Cardiac muscle cell (in vitro differentiated cells and primary cell): ENCODE results near the gene PPARA. TPM values are rescaled to one million over a fixed set of nuclear protein-coding genes. Genes with fewer than 3 reads are reported as not detected.

ENCODE experiments used
- DNase-seq, 2 donors: peaks; one replicate each; pipeline versions ENCODE4 v3.0.0 to v3.0.0-alpha.2; 2010 to 2017; ENCODE audit warnings: low read depth in 1 of 2, low spot score in 1 of 2
- H3K27ac ChIP-seq: fragments of 200-600 bp; sonication (generic); 2 replicates; pipeline ENCODE4 v1.5.1; 2016
- H3K27me3 ChIP-seq: fragments of 200-600 bp; sonication (generic); 2 replicates; pipeline ENCODE4 v1.6.0; 2016; ENCODE audit warnings: control low read depth
- H3K36me3 ChIP-seq: fragments of 200-600 bp; sonication (generic); 2 replicates; pipeline ENCODE4 v1.5.1; 2016; ENCODE audit warnings: control low read depth
- H3K4me1 ChIP-seq: fragments of 200-600 bp; sonication (generic); 2 replicates; pipeline ENCODE4 v1.8.1; 2017; ENCODE audit warnings: low read depth, mild to moderate bottlenecking, mixed run types
- H3K4me3 ChIP-seq: fragments of 200-600 bp; sonication (generic); 2 replicates; pipeline ENCODE4 v1.5.1; 2016; ENCODE audit warnings: mild to moderate bottlenecking
- H3K9me3 ChIP-seq: fragments of 200-600 bp; sonication (generic); 2 replicates; pipeline ENCODE4 v1.5.1; 2017; ENCODE audit warnings: low read depth, mild to moderate bottlenecking, control low read depth
- polyA plus RNA-seq: library from polyadenylated mRNA; unstranded; fragments of >200 nt; fragmentation: Nextera tagmentation; extraction: Ambion mirVana; gene quantifications from 2 replicates; pipeline ENCODE4 v1.2.1, GENCODE V29; 2016
- total RNA-seq: library from RNA; depleted of rRNA; stranded (reverse); fragments of >200 nt; gene quantifications from 2 replicates; pipeline ENCODE4 v1.2.3, GENCODE V29; 2016
- TF ChIP-seq, protein P1 (sequence below): IDR thresholded peaks from 2 replicates; pipeline ENCODE4 v1.5.1; 2012; ENCODE audit warnings: low read depth, mild to moderate bottlenecking, low read length

The PPARA gene
- total and polyA plus RNA-seq, 2 experiments from 2014 or later, result 11.8 to 25.1 TPM

- peaks cover 7% of the 10 kb centered on the region for H3K4me1 ChIP-seq
- no peaks in the 10 kb centered on the region for H3K27me3 ChIP-seq
Observed at GRCh38 chr22:46112405-46112804, 37.9 kb upstream of the PPARA start.

GRCh38 chr22:46113110-46113909, 37.0 kb upstream of the PPARA start:
- no peaks in the 10 kb centered on the region for H3K9me3 ChIP-seq
- H3K36me3 ChIP-seq, result no peaks in the 10 kb centered on the region
- peaks cover 7% of the 10 kb centered on the region for H3K4me1 ChIP-seq
- H3K27me3 ChIP-seq, result no peaks in the 10 kb centered on the region
- H3K27ac ChIP-seq, result no peak overlapping the region
- H3K4me3 ChIP-seq, result no peak overlapping the region
- TF ChIP-seq, protein P1, sequence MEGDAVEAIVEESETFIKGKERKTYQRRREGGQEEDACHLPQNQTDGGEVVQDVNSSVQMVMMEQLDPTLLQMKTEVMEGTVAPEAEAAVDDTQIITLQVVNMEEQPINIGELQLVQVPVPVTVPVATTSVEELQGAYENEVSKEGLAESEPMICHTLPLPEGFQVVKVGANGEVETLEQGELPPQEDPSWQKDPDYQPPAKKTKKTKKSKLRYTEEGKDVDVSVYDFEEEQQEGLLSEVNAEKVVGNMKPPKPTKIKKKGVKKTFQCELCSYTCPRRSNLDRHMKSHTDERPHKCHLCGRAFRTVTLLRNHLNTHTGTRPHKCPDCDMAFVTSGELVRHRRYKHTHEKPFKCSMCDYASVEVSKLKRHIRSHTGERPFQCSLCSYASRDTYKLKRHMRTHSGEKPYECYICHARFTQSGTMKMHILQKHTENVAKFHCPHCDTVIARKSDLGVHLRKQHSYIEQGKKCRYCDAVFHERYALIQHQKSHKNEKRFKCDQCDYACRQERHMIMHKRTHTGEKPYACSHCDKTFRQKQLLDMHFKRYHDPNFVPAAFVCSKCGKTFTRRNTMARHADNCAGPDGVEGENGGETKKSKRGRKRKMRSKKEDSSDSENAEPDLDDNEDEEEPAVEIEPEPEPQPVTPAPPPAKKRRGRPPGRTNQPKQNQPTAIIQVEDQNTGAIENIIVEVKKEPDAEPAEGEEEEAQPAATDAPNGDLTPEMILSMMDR, result no peak
- DNase-seq, result no peak

More at GRCh38 chr22:46112405-46112804, 37.9 kb upstream of the PPARA start:
- Histone ChIP-seq H3K36me3 (no peaks in the 10 kb centered on the region), H3K9me3 (no peaks in the 10 kb centered on the region), H3K27ac (no peak overlapping the region), H3K4me3 (no peak overlapping the region)
- DNase-seq, result no peak
- TF ChIP-seq, protein P1, result no peak

GRCh38 chr22:46113910-46114517, 36.3 kb upstream of the PPARA start:
- no peak for DNase-seq
- no peaks in the 10 kb centered on the region for H3K9me3 ChIP-seq
- TF ChIP-seq, protein P1, result no peak
- no peaks in the 10 kb centered on the region for H3K27me3 ChIP-seq
- no peak overlapping the region for H3K4me3 ChIP-seq
- H3K27ac ChIP-seq, result no peak overlapping the region
- H3K36me3 ChIP-seq, result no peaks in the 10 kb centered on the region
- peaks cover 7% of the 10 kb centered on the region for H3K4me1 ChIP-seq

DNA sequence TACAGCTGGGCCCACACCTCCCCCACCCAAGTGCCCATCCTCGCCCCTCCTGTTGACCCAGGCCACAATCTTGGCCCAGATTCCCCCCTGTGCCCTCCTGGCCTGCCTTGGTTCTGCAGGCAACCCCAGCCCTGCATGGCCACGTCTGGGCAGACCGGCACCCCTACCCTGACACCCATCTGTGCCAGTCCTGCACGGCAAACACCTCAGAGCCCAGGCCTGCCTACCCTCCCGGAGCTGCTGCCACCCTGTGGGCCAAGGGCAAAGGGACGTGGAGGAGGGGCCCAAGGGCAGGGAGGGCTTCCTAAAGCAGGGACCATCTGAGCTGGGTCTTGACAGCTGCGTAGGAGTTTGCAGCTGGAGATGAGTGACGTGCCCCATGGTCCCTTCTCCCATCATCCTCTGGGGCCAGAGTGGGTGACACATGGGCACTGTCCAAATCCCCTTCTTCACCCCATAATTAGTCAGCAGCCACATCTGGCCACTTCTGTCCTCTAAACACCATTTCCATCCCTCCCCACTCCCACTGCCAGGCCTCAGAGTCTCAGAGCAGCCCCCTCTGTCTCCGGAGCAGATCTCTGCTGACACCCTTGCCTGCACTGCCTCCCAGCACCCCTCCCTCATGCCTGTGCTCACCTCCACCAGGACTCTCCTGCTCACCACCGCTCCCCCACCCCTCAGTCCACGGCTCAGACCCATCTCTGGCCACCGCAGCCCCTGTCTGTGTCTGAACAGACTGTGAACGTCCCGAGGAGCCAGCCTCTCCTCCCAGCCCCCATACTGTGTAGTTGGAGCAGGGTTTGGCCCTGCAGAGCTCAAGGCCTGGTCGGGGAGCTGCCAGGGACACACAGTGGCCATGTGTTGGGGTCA, 35.6 kb upstream of the PPARA start:
- Histone ChIP-seq H3K4me3 (no peak overlapping the region), H3K27me3 (no peaks in the 10 kb centered on the region), H3K9me3 (no peaks in the 10 kb centered on the region), H3K27ac (no peak overlapping the region), H3K4me1 (peaks cover 7% of the 10 kb centered on the region), H3K36me3 (no peaks in the 10 kb centered on the region)
- DNase-seq, result no peak
- TF ChIP-seq, protein P1, result no peak

DNA sequence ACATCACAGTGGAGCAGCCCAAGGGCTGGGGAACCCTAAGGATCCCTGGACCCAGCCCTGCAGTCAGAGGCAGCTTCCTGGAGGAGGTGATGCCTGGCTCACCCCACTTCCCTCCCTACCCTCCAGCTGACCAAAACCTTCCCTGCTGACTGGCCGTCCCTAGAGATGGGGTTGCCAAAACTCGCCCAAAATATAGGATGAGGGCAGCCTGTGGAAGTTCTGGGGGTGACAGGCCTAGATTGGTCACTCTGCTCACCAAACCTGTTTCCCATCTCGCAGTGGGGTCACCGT, 35.0 kb upstream of the PPARA start:
- no peak overlapping the region for H3K4me3 ChIP-seq
- H3K27ac ChIP-seq, result no peak overlapping the region
- DNase-seq, result no peak
- TF ChIP-seq, protein P1, result no peak
- H3K36me3 ChIP-seq, result no peaks in the 10 kb centered on the region
- peaks cover 7% of the 10 kb centered on the region for H3K4me1 ChIP-seq
- H3K27me3 ChIP-seq, result no peaks in the 10 kb centered on the region
- no peaks in the 10 kb centered on the region for H3K9me3 ChIP-seq
